Measurements from ENCODE around the gene FBLN5. TPM values are rescaled to one million over a fixed set of nuclear protein-coding genes. Genes with fewer than 3 reads are reported as not detected.

Gene FBLN5
- total and polyA plus RNA-seq, 4 donors = 3.9 to 21.8 (median 14.8) TPM

DNA sequence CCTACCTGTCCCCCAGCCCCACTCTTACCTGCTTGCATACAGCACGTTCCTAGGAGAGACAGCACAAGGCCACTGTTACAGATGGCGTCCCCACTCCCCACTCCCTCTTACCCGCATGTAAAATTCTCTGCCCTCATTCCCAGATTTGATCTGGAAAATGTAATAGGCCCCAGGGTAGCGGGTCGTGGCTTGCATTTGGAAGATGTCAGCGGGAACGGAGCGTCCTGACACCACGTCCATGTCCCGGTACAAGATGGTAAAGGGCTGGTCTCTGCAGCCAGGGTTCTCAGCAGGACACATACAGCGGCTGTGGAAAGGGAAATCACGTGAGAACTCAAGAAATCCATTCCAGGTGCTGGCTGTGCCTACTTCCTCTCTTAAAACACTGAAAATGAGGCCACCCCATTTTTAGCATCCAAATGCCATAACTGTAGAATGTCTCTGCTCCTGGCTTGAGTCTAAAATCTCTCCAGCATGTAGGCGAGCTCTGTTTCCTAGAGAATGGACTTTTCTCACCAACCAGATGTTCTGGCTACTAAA is 70.0 kb downstream of the FBLN5 start:
- no peak for DNase-seq (ENCODE audit: low spot score)

DNA sequence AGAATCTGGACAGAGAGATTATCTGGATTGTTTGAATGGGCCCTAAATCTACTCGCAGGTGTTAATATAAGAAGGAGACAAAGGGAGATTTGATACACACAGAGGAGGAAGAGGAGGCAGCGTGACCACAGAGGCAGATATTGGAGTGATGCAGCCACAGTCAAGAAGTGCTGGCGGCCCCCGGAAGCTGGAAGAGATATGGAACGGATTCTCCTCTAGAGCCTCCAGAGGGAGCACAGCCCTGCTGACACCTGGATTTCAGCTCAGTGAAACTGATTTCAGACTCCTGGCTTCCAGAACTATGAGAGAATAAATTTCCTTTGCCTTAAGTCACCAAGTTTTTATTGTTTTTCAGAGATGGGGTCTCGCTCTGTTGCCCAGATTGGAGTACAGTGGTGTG is 71.0 kb downstream of the FBLN5 start:
- no peaks in the 10 kb centered on the region for H3K27me3 ChIP-seq (ENCODE audit: control insufficient read depth in 4 of 4, insufficient read depth in 4 of 4, low read length in 3 of 4)
- no peak overlapping the region for H3K27ac ChIP-seq (ENCODE audit: low read depth in 1 of 2, low read length in 2 of 2)
- no peak overlapping the region for H3K4me3 ChIP-seq (ENCODE audit: low read depth in 1 of 3, low read length in 3 of 3)
- TF ChIP-seq JUND (IDR thresholded peaks at IDR 0.05) (no peak), FOXA1 (IDR thresholded peaks at IDR 0.05) (no peak), GABPA (IDR thresholded peaks at IDR 0.05 in 1 of 2, conservative IDR thresholded peaks at IDR 0.05 in 1 of 2) (no peak), SP1 (IDR thresholded peaks at IDR 0.05) (no peak), TAF1 (conservative IDR thresholded peaks at IDR 0.05) (no peak), FOXA2 (IDR thresholded peaks at IDR 0.05) (no peak), HNF4G (IDR thresholded peaks at IDR 0.05) (no peak), EGR1 (IDR thresholded peaks at IDR 0.05; ENCODE audit: low read depth in 2 of 2) (no peak), NR2F2 (IDR thresholded peaks at IDR 0.05) (no peak), RAD21 (IDR thresholded peaks at IDR 0.05) (no peak)
- TF ChIP-seq, protein P1, sequence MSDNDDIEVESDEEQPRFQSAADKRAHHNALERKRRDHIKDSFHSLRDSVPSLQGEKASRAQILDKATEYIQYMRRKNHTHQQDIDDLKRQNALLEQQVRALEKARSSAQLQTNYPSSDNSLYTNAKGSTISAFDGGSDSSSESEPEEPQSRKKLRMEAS (IDR thresholded peaks at IDR 0.05) = no peak
- TF ChIP-seq, protein P2, sequence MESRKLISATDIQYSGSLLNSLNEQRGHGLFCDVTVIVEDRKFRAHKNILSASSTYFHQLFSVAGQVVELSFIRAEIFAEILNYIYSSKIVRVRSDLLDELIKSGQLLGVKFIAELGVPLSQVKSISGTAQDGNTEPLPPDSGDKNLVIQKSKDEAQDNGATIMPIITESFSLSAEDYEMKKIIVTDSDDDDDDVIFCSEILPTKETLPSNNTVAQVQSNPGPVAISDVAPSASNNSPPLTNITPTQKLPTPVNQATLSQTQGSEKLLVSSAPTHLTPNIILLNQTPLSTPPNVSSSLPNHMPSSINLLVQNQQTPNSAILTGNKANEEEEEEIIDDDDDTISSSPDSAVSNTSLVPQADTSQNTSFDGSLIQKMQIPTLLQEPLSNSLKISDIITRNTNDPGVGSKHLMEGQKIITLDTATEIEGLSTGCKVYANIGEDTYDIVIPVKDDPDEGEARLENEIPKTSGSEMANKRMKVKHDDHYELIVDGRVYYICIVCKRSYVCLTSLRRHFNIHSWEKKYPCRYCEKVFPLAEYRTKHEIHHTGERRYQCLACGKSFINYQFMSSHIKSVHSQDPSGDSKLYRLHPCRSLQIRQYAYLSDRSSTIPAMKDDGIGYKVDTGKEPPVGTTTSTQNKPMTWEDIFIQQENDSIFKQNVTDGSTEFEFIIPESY (IDR thresholded peaks at IDR 0.05) = no peak
- TF ChIP-seq, protein P3, sequence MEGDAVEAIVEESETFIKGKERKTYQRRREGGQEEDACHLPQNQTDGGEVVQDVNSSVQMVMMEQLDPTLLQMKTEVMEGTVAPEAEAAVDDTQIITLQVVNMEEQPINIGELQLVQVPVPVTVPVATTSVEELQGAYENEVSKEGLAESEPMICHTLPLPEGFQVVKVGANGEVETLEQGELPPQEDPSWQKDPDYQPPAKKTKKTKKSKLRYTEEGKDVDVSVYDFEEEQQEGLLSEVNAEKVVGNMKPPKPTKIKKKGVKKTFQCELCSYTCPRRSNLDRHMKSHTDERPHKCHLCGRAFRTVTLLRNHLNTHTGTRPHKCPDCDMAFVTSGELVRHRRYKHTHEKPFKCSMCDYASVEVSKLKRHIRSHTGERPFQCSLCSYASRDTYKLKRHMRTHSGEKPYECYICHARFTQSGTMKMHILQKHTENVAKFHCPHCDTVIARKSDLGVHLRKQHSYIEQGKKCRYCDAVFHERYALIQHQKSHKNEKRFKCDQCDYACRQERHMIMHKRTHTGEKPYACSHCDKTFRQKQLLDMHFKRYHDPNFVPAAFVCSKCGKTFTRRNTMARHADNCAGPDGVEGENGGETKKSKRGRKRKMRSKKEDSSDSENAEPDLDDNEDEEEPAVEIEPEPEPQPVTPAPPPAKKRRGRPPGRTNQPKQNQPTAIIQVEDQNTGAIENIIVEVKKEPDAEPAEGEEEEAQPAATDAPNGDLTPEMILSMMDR (IDR thresholded peaks at IDR 0.05; ENCODE audit: low read depth, low read length, missing input control) = no peak
- TF ChIP-seq, protein P4, sequence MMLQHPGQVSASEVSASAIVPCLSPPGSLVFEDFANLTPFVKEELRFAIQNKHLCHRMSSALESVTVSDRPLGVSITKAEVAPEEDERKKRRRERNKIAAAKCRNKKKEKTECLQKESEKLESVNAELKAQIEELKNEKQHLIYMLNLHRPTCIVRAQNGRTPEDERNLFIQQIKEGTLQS (IDR thresholded peaks at IDR 0.05) = no peak
- H3K4me1 ChIP-seq (ENCODE audit: control insufficient read depth in 4 of 4, insufficient read depth in 4 of 4, low read length in 3 of 4) = peaks cover 2 to 23% (median 14%) of the 10 kb centered on the region in 4 donors
- WGBS = 96% methylated on average over 6 of the region's 6 CpGs
- H3K9me3 ChIP-seq (ENCODE audit: control insufficient read depth in 4 of 4, low read length in 3 of 4) = no peaks in the 10 kb centered on the region
- DNase-seq (ENCODE audit: low spot score) = no peak
- H3K9ac ChIP-seq (ENCODE audit: low read depth in 1 of 2, low read length in 2 of 2) = no peak overlapping the region
- peaks cover 0 to 2% (median 0%) of the 10 kb centered on the region in 4 donors for H3K36me3 ChIP-seq (ENCODE audit: control insufficient read depth in 4 of 4, insufficient read depth in 3 of 4, low read depth in 1 of 4, low read length in 3 of 4)

More for the DNA sequence above, 70.0 kb downstream of the FBLN5 start:
- 84% methylated on average over 13 of the region's 13 CpGs for WGBS
- TF ChIP-seq FOXA2 (IDR thresholded peaks at IDR 0.05) = no peak
- TF ChIP-seq RXRA (IDR thresholded peaks at IDR 0.05) = no peak
- TF ChIP-seq TAF1 (conservative IDR thresholded peaks at IDR 0.05) = no peak
- TF ChIP-seq SP1 (IDR thresholded peaks at IDR 0.05) = no peak
- TF ChIP-seq GABPA (IDR thresholded peaks at IDR 0.05 in 1 of 2, conservative IDR thresholded peaks at IDR 0.05 in 1 of 2) = no peak
- TF ChIP-seq RAD21 (IDR thresholded peaks at IDR 0.05) = no peak
- TF ChIP-seq, protein P4 (IDR thresholded peaks at IDR 0.05) = no peak
- no peak for TF ChIP-seq HNF4G (IDR thresholded peaks at IDR 0.05)
- TF ChIP-seq EGR1 (IDR thresholded peaks at IDR 0.05; ENCODE audit: low read depth in 2 of 2) = no peak
- TF ChIP-seq FOXA1 (IDR thresholded peaks at IDR 0.05) = no peak
- Histone ChIP-seq H3K9ac (ENCODE audit: low read depth in 1 of 2, low read length in 2 of 2) (no peak overlapping the region), H3K9me3 (ENCODE audit: control insufficient read depth in 4 of 4, low read length in 3 of 4) (no peaks in the 10 kb centered on the region), H3K4me1 (ENCODE audit: control insufficient read depth in 4 of 4, insufficient read depth in 4 of 4, low read length in 3 of 4) (peaks cover 1 to 16% (median 8%) of the 10 kb centered on the region in 4 donors), H3K27ac (ENCODE audit: low read depth in 1 of 2, low read length in 2 of 2) (no peak overlapping the region), H3K27me3 (ENCODE audit: control insufficient read depth in 4 of 4, insufficient read depth in 4 of 4, low read length in 3 of 4) (no peaks in the 10 kb centered on the region), H3K4me3 (ENCODE audit: low read depth in 1 of 3, low read length in 3 of 3) (no peak overlapping the region), H3K36me3 (ENCODE audit: control insufficient read depth in 4 of 4, insufficient read depth in 3 of 4, low read depth in 1 of 4, low read length in 3 of 4) (peaks cover 0 to 2% (median 0%) of the 10 kb centered on the region in 4 donors)

Data from liver (tissue), 9 donors.